ENCODE data around the gene RUBCN. TPM values are rescaled to one million over a fixed set of nuclear protein-coding genes. Genes with fewer than 3 reads are reported as not detected.
A peak's percentile ranks its signal among the peaks of the same experiment; 100 is the strongest.

RUBCN gene
- total and polyA plus RNA-seq, 2 of the 13 experiments (the other 11 are each of a cell fraction or from before 2014, with no cell fraction given): 5.2 to 8.1 TPM

- no peak for TF ChIP-seq MEF2D (CRISPR knock-in tag; IDR thresholded peaks at IDR 0.05)
- TF ChIP-seq TFAP4 (IDR thresholded peaks at IDR 0.05; ENCODE audit: borderline replicate concordance, low read depth): no peak
- peak; percentile 74; the same call in 1 of the 2 replicates for TF ChIP-seq CHCHD3 (CRISPR knock-in tag; IDR thresholded peaks at IDR 0.05)
- TF ChIP-seq ZSCAN21 (CRISPR knock-in tag; IDR thresholded peaks at IDR 0.05; ENCODE audit: borderline replicate concordance): peak; percentile 85
These were observed 13.1 kb upstream of the RUBCN start, which contains the start of gene FYTTD1 (continued) for GRCh38 chr3:197749601-197750395.

GRCh38 chr3:197749315-197749600 is 12.6 kb upstream of the RUBCN start:
- BruUV-seq (replicated peaks): no TSS peak
- peak; percentile 18 for FAIRE-seq
- TF ChIP-seq ATF4 (CRISPR knock-in tag; IDR thresholded peaks at IDR 0.05) (0 out of 4 replicates have a peak, but pooled peaks of 1 of the 2 experiments have one; percentile 12), ZNF263 (CRISPR knock-in tag; IDR thresholded peaks at IDR 0.05) (peak; percentile 64), NR2C2 (CRISPR knock-in tag; IDR thresholded peaks at IDR 0.05; ENCODE audit: borderline replicate concordance) (0 out of 2 replicates have a peak, but pooled peaks have one; percentile 6), MYPOP (CRISPR knock-in tag; IDR thresholded peaks at IDR 0.05) (0 out of 2 replicates have a peak, but pooled peaks have one; percentile 69), HDAC2 (CRISPR knock-in tag; IDR thresholded peaks at IDR 0.05) (0 out of 2 replicates have a peak, but pooled peaks have one; percentile 12), ZBTB7B (CRISPR knock-in tag; IDR thresholded peaks at IDR 0.05) (peak; percentile 26; the same call in 1 of the 2 replicates), ZNF589 (CRISPR knock-in tag; conservative IDR thresholded peaks at IDR 0.05) (peak; percentile 57; the same call in 1 of the 2 replicates), SMAD3 (CRISPR knock-in tag; IDR thresholded peaks at IDR 0.05) (0 out of 2 replicates have a peak, but pooled peaks have one; percentile 11), ZMYM2 (CRISPR knock-in tag; IDR thresholded peaks at IDR 0.05) (0 out of 2 replicates have a peak, but pooled peaks have one; percentile 35), TEAD3 (CRISPR knock-in tag; optimal IDR thresholded peaks at IDR 0.05; ENCODE audit: borderline replicate concordance) (peak; percentile 66), ERF (CRISPR knock-in tag; IDR thresholded peaks at IDR 0.05) (no peak), TBL1XR1 (IDR thresholded peaks at IDR 0.05; ENCODE audit: borderline replicate concordance, low read length, partially characterized antibody) (no peak), ZNF710 (CRISPR knock-in tag; IDR thresholded peaks at IDR 0.05; ENCODE audit: borderline replicate concordance) (no peak)

More at GRCh38 chr3:197749315-197749600, 12.6 kb upstream of the RUBCN start:
- Histone ChIP-seq H3K4me2 (ENCODE audit: low read depth, low read length) (peak overlapping the region; percentile 85), H3K27me3 (ENCODE audit: control insufficient read depth in 1 of 2, insufficient read depth in 2 of 2, low read length in 2 of 2) (peaks cover 0 to 5% of the 10 kb centered on the region in 2 experiments; a peak in 1 of 5 replicates), H3K9ac (ENCODE audit: insufficient read depth, low read depth, low read length) (peak overlapping the region; percentile 20; the same call in 1 of the 2 replicates), H4K20me1 (ENCODE audit: insufficient read depth, low read length) (peaks cover 7% of the 10 kb centered on the region; the same call in 1 of the 2 replicates), H3K4me1 (ENCODE audit: insufficient read depth, low read length) (peaks cover 37% of the 10 kb centered on the region), H3K9me3 (ENCODE audit: low read length) (no peaks in the 10 kb centered on the region), H3K4me3 (replicated peaks in 1 of 3; ENCODE audit: insufficient read depth in 1 of 3, low read depth in 2 of 3, low read length in 3 of 3) (peak overlapping the region; percentile 75 to 86 (median 77); a peak in 5 of 6 replicates), H3K36me3 (replicated peaks in 1 of 2; ENCODE audit: control insufficient read depth in 1 of 2, insufficient read depth in 2 of 2, low read length in 2 of 2) (no peaks in the 10 kb centered on the region), H3K27ac (ENCODE audit: extremely low read length, insufficient read depth, low read length) (no peak overlapping the region), H3K79me2 (ENCODE audit: insufficient read depth, low read length) (peaks cover 22% of the 10 kb centered on the region), H2AFZ (ENCODE audit: low read length) (peak overlapping the region; percentile 56)
- DNase-seq (ENCODE audit: low spot score) (no peak), ATAC-seq (peak; percentile 73)
- intact Hi-C loops (cut with micrococcal nuclease; ENCODE audit: unreplicated experiment) (loop anchor here (2.0 kb wide), 1 partner anchor 54 kb away; no protein-coding TSS in a partner anchor), in situ Hi-C loops (cut with HindIII; ENCODE audit: extremely low pct_ligation_motif_present, low pct_unique_long_range_greater_than_20kb) (no loop called here)
- 0% methylated on average over 8 of the region's 18 CpGs for WGBS (ENCODE audit: low lambda C conversion rate)
- ChIA-PET POLR2A (no interaction called here), CTCF (ENCODE audit: low intra/inter-chr PET ratio, low total read pairs) (no interaction called here)
